Subcutaneous abdominal adipose tissue (tissue), 5 donors: ENCODE measurements around the gene MOSMO.

ENCODE experiments used
- H3K27ac ChIP-seq: one replicate; pipeline ENCODE4 v1.7.0; 2013; ENCODE audit warnings: low read depth, mild to moderate bottlenecking, inconsistent platforms, low read length, moderate library complexity
- H3K27me3 ChIP-seq, 5 donors: one replicate each; pipeline ENCODE4 v1.7.0; 2013; ENCODE audit warnings: low read length in 5 of 5, inconsistent platforms in 1 of 5; ENCODE audit not compliant: control insufficient read depth in 5 of 5, insufficient read depth in 4 of 5
- H3K36me3 ChIP-seq, 5 donors: one replicate each; pipeline ENCODE4 v1.7.0; 2013; ENCODE audit warnings: low read length in 5 of 5; ENCODE audit not compliant: control insufficient read depth in 5 of 5, insufficient read depth in 5 of 5
- H3K4me1 ChIP-seq, 5 donors: one replicate each; pipeline ENCODE4 v1.7.0; 2013; ENCODE audit warnings: low read length in 5 of 5, mild to moderate bottlenecking in 3 of 5, moderate library complexity in 1 of 5; ENCODE audit not compliant: control insufficient read depth in 5 of 5, insufficient read depth in 5 of 5
- H3K4me3 ChIP-seq, 5 donors: one replicate each; pipeline ENCODE4 v1.7.0; 2013; ENCODE audit warnings: low read length in 5 of 5, low read depth in 1 of 5
- H3K9ac ChIP-seq, 5 donors: one replicate each; pipeline ENCODE4 v1.7.0; 2013; ENCODE audit warnings: low read length in 5 of 5, mild to moderate bottlenecking in 4 of 5, moderate library complexity in 3 of 5
- H3K9me3 ChIP-seq, 5 donors: one replicate each; pipeline ENCODE4 v1.7.0; 2013; ENCODE audit warnings: low read length in 5 of 5; ENCODE audit not compliant: control insufficient read depth in 5 of 5
- donor health status: healthy.
- donor health status: healthy.
- donor health status: healthy.
- donor health status: healthy.
- donor health status: healthy.

Gene MOSMO

GRCh38 chr16:22078656-22079055 is 70.7 kb downstream of the MOSMO start:
- no peaks in the 10 kb centered on the region for H3K9me3 ChIP-seq
- no peaks in the 10 kb centered on the region for H3K27me3 ChIP-seq
- H3K27ac ChIP-seq, result no peak overlapping the region
- no peak overlapping the region for H3K4me3 ChIP-seq
- peaks cover 0 to 5% (median 2%) of the 10 kb centered on the region in 5 donors for H3K36me3 ChIP-seq
- no peak overlapping the region for H3K9ac ChIP-seq
- peaks cover 0 to 5% (median 0%) of the 10 kb centered on the region in 5 donors for H3K4me1 ChIP-seq

DNA sequence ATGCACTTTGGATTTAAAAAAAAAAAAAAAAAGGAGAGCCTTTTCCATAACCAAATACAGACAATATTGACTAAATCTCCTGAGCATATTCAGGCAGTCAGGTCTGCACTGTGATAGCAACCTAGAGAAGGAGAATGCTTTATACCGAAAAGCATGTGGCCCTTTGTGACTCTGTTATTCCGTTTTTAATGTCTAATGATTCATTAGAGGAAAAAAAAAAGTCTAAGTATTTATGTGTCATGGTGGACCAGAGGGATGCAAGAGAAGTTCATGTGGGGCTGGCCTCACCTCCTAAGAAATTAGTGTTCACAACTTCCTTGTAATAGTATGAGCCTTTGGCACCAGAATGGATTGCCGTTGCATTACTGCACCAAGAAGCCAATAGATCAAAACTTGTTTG is 73.1 kb downstream of the MOSMO start:
- no peak overlapping the region for H3K27ac ChIP-seq
- peaks cover 4 to 7% (median 6%) of the 10 kb centered on the region in 5 donors for H3K36me3 ChIP-seq
- H3K4me1 ChIP-seq, result peaks cover 0 to 5% (median 0%) of the 10 kb centered on the region in 5 donors
- H3K9ac ChIP-seq, result no peak overlapping the region
- no peak overlapping the region for H3K4me3 ChIP-seq
- no peaks in the 10 kb centered on the region for H3K9me3 ChIP-seq
- H3K27me3 ChIP-seq, result no peaks in the 10 kb centered on the region

- no peak overlapping the region for H3K4me3 ChIP-seq
- no peaks in the 10 kb centered on the region for H3K27me3 ChIP-seq
- H3K36me3 ChIP-seq, result peaks cover 5 to 13% (median 9%) of the 10 kb centered on the region in 5 donors
- no peak overlapping the region for H3K9ac ChIP-seq
- no peaks in the 10 kb centered on the region for H3K4me1 ChIP-seq
- H3K27ac ChIP-seq, result no peak overlapping the region
- H3K9me3 ChIP-seq, result no peaks in the 10 kb centered on the region
These were observed 78.5 kb downstream of the MOSMO start for GRCh38 chr16:22086440-22086839.

DNA sequence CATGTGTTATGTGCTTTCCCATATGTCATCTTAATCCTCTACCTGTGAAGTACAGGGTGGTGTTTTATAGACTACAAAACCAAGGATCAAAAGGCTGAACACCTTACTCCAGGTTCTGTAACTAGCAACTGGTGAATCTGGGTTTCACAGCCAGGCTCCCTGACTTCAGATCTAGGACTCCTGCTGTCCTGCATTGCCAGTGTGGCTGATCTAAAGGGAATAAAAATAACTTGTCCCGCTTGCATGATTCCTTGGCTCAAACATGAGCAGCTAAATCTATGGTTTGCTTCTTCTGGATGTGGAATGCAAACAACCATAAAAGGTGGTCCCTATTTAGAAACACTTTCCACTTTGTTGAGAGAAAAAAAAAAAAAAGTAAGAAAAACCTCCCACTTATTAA is 80.7 kb downstream of the MOSMO start:
- H3K9ac ChIP-seq, result no peak overlapping the region
- H3K27ac ChIP-seq, result no peak overlapping the region
- peaks cover 5 to 13% (median 9%) of the 10 kb centered on the region in 5 donors for H3K36me3 ChIP-seq
- H3K4me3 ChIP-seq, result no peak overlapping the region
- peaks cover 0 to 14% (median 10%) of the 10 kb centered on the region in 5 donors for H3K4me1 ChIP-seq
- H3K9me3 ChIP-seq, result no peaks in the 10 kb centered on the region
- no peaks in the 10 kb centered on the region for H3K27me3 ChIP-seq

DNA sequence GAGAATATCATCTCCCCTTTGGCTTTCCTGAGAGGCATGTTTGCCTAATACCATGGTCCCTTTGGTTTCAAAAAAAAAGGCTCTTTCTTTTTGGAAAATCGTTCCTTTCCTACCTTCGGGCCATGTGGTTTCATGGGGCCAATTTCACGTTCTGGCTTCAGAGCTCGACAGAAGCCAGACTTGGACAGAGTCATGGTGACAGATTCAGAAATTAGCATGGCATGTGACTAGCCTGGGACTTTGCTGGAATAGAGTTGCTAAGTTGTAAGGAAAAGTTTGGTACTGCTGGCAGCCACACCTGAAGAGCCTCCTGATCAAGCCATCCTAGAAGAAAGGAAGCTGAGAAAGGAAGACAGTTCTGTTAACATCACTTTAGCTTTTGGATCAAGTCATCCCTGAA is 82.0 kb downstream of the MOSMO start:
- no peaks in the 10 kb centered on the region for H3K9me3 ChIP-seq
- H3K4me3 ChIP-seq, result no peak overlapping the region
- no peak overlapping the region for H3K27ac ChIP-seq
- peaks cover 5 to 13% (median 9%) of the 10 kb centered on the region in 5 donors for H3K36me3 ChIP-seq
- no peak overlapping the region for H3K9ac ChIP-seq
- H3K4me1 ChIP-seq, result peaks cover 0 to 14% (median 10%) of the 10 kb centered on the region in 5 donors
- no peaks in the 10 kb centered on the region for H3K27me3 ChIP-seq

GRCh38 chr16:22091721-22092120 is 83.8 kb downstream of the MOSMO start:
- H3K36me3 ChIP-seq, result peaks cover 0 to 5% (median 0%) of the 10 kb centered on the region in 5 donors
- H3K4me1 ChIP-seq, result peaks cover 0 to 14% (median 10%) of the 10 kb centered on the region in 5 donors
- H3K27ac ChIP-seq, result no peak overlapping the region
- H3K9ac ChIP-seq, result no peak overlapping the region
- H3K27me3 ChIP-seq, result no peaks in the 10 kb centered on the region
- no peaks in the 10 kb centered on the region for H3K9me3 ChIP-seq
- no peak overlapping the region for H3K4me3 ChIP-seq

DNA sequence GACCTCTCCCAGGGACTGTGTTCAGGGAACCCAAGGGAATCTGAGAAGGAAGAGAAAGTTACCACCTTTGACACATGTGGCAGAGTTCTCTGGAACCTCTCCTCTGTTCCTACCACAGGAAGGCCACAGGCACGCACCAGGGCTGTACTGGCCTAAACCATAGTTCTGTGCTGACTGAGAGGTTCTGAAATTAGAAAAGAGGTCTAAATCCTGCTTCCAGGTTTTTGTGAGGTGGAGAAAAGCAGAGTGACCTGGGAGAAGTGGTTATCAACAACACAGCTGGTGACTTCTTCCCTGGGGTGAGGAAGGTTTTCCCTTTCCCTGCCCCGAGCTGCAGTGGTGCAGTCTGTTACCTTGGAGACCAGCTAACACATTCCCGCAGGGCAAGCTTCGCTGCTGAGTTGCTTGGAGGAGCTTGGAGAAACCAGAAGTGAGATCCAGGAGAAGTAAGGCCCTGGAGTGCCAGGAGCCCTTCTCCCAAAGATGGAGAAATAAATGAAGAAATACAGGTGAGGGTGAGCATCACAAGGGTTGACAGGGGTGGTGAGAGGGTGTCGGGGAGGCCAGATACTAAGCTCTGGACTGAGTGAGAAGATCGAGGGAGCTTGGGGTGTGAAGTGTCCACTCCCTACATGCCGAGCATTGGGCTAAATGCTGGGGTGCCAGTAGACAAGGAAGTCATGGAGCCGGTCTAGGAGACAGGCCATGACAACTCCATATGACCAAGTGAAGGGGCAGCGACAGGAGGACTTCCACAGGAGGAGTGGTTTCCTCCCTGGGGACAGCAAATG is 84.4 kb downstream of the MOSMO start, which contains the start of gene VWA3A:
VWA3A (plus strand) TSS at position 399 of the 791 bp plus-strand sequence; CDS start at position 496, 97 bp downstream.
- Histone ChIP-seq H3K9me3 (no peaks in the 10 kb centered on the region), H3K27ac (no peak within 1 kb of the TSS), H3K36me3 (no peaks in the 10 kb centered on the region), H3K4me3 (peak within 1 kb of the TSS in 2 of 5 donors; percentile 19 to 20), H3K9ac (peak within 1 kb of the TSS in 1 of 5 donors; percentile 50), H3K4me1 (peaks cover 0 to 14% (median 10%) of the 10 kb centered on the region in 5 donors), H3K27me3 (no peaks in the 10 kb centered on the region)

- Histone ChIP-seq H3K4me3 (no peak overlapping the region), H3K9me3 (no peaks in the 10 kb centered on the region), H3K27me3 (no peaks in the 10 kb centered on the region), H3K27ac (no peak overlapping the region), H3K36me3 (no peaks in the 10 kb centered on the region), H3K4me1 (peaks cover 0 to 14% (median 10%) of the 10 kb centered on the region in 5 donors), H3K9ac (no peak overlapping the region)
These were observed 85.4 kb downstream of the MOSMO start for GRCh38 chr16:22093331-22093730.

GRCh38 chr16:22093996-22094395 is 86.1 kb downstream of the MOSMO start:
- no peaks in the 10 kb centered on the region for H3K36me3 ChIP-seq
- peaks cover 0 to 15% (median 10%) of the 10 kb centered on the region in 5 donors for H3K4me1 ChIP-seq
- no peaks in the 10 kb centered on the region for H3K27me3 ChIP-seq
- no peak overlapping the region for H3K4me3 ChIP-seq
- no peaks in the 10 kb centered on the region for H3K9me3 ChIP-seq
- no peak overlapping the region for H3K9ac ChIP-seq
- H3K27ac ChIP-seq, result no peak overlapping the region

DNA sequence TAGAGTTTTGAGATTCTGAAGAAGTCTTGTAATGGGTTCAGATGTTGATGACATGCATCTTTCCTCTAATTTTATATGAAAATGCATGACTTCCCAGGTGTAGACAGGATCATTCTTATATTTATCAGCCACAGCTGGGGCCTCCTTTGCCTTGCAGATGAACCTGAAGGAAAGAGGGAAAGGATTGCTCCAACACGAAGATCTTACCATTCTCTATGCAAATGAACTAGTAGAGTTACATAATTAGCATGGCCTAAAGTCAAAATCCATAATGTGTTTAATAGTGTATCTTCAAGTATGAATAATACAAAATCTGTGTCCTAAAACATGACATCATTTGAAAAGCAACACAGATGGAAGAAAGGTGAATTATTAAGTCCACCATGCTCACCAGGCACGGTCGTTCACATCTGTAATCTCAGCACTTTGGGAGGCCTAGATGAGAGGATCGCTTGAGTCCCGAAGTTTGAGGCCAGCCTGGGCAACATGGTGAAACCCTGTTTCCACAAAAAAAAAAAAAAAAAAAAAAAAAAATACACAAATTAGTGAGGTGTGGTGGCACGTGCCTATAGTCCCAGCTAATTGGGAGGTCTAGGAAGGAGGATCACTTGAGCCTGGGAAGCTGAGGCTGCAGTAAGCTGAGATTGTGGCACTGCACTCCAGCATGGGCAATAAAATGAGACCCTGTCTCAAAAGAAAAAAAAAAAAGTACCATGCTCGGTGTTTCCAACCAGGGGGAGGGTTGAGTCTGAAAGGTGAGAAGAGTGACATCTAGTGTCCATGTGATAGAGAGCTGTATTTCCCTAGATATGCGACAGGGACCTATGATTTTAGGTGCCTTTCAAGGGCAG is 90.7 kb downstream of the MOSMO start:
- Histone ChIP-seq H3K36me3 (no peaks in the 10 kb centered on the region), H3K9ac (no peak overlapping the region), H3K27me3 (no peaks in the 10 kb centered on the region), H3K9me3 (no peaks in the 10 kb centered on the region), H3K4me1 (peaks cover 0 to 5% (median 0%) of the 10 kb centered on the region in 5 donors), H3K4me3 (no peak overlapping the region), H3K27ac (no peak overlapping the region)
